H1 (cell line): ENCODE results near the gene SERPINA6. TPM values are rescaled to one million over a fixed set of nuclear protein-coding genes. Genes with fewer than 3 reads are reported as not detected.

Source experiments
- KDM4A ChIP-seq: IDR thresholded peaks from one replicate; pipeline ENCODE4 v1.7.1; 2012; ENCODE audit warnings: low read depth, mild to moderate bottlenecking, moderate library complexity, low read length, inconsistent platforms; ENCODE audit not compliant: severe bottlenecking
- RAD21 ChIP-seq, 2 experiments: IDR thresholded peaks in 1 of 2; conservative IDR thresholded peaks in 1 of 2; 2 replicates each; pipeline ENCODE4 v1.6.1; 2011; ENCODE audit warnings: low read depth in 2 of 2, low read length in 2 of 2, improper control_type of control experiment in 1 of 2, inconsistent platforms in 1 of 2, mild to moderate bottlenecking in 1 of 2, moderate library complexity in 1 of 2
- polyA plus RNA-seq, 7 experiments: library from polyadenylated mRNA; depleted of rRNA in 3 of 7; stranded (reverse) in 5 of 7; unstranded in 2 of 7; fragments of >200 nt in 5 of 7; fragments of 200-250 nt in 2 of 7; gene quantifications; 1 replicate in 5 of 7; 2 replicates in 1 of 7; 4 replicates in 1 of 7; pipeline versions ENCODE4 v1.2.1 to v1.2.3, GENCODE V29; 2011 to 2013; ENCODE audit warnings: missing spikeins in 2 of 7, mixed read lengths in 2 of 7
- total RNA-seq: library from RNA; stranded (reverse); fragmentation: NEBNext Ultra II Directional; extraction: Animal tissue kit (Norgen Biotek cat#: 25700); gene quantifications from 2 replicates; pipeline ENCODE4 v1.2.1, GENCODE V29; 2021

The SERPINA6 gene
- total and polyA plus RNA-seq, 2 of the 8 experiments (the other 6 are each of a cell fraction or from before 2014, with no cell fraction given), result not detected

GRCh38 chr14:94355191-94355794, 32.2 kb upstream of the SERPINA6 start (continued):
- TF ChIP-seq RAD21 (IDR thresholded peaks at IDR 0.05 in 1 of 2, conservative IDR thresholded peaks at IDR 0.05 in 1 of 2; ENCODE audit: low read depth in 2 of 2, low read length in 2 of 2) (peak; percentile 83 to 87), KDM4A (no peak)
